Osteoblast (primary cell): ENCODE measurements around the gene DLG2. TPM values are rescaled to one million over a fixed set of nuclear protein-coding genes. Genes with fewer than 3 reads are reported as not detected.

ENCODE experiments used
- DNase-seq: peaks from one replicate; pipeline ENCODE4 v3.0.0; 2011; ENCODE audit warnings: low spot score, mixed read lengths; ENCODE audit not compliant: insufficient read length; ENCODE audit errors: missing footprints
- H2AFZ ChIP-seq: 2 replicates; pipeline ENCODE4 v1.6.0; 2011; ENCODE audit warnings: mild to moderate bottlenecking, low read length
- H3K27ac ChIP-seq: 2 replicates; pipeline ENCODE4 v1.5.1; 2011; ENCODE audit warnings: mild to moderate bottlenecking, low read depth, low read length, moderate library complexity
- H3K27me3 ChIP-seq: 2 replicates; pipeline ENCODE4 v1.6.0; 2012; ENCODE audit warnings: mild to moderate bottlenecking, control low read depth, inconsistent platforms, low read length, moderate library complexity; ENCODE audit not compliant: insufficient read depth
- H3K36me3 ChIP-seq: 2 replicates; pipeline ENCODE4 v1.5.1; 2011; ENCODE audit warnings: mild to moderate bottlenecking, low read length, control low read depth, moderate library complexity; ENCODE audit not compliant: insufficient read depth
- H3K4me1 ChIP-seq: 2 replicates; pipeline ENCODE4 v1.5.1; 2011; ENCODE audit warnings: mild to moderate bottlenecking, low read length, control low read depth, moderate library complexity; ENCODE audit not compliant: insufficient read depth
- H3K4me2 ChIP-seq: 2 replicates; pipeline ENCODE4 v1.6.0; 2011; ENCODE audit warnings: mild to moderate bottlenecking, low read length; ENCODE audit not compliant: insufficient read depth
- H3K4me3 ChIP-seq: fragments of 200-600 bp; sonication (generic); 3 replicates; pipeline ENCODE4 v1.5.1; 2012; ENCODE audit warnings: mild to moderate bottlenecking, low read length, inconsistent platforms; ENCODE audit not compliant: insufficient read depth
- H3K79me2 ChIP-seq: 2 replicates; pipeline ENCODE4 v1.6.0; 2012; ENCODE audit warnings: mild to moderate bottlenecking, low read length, control low read depth, inconsistent platforms; ENCODE audit not compliant: insufficient read depth
- H3K9me3 ChIP-seq: 2 replicates; pipeline ENCODE4 v1.5.1; 2011; ENCODE audit warnings: low read depth, low read length, control low read depth
- H4K20me1 ChIP-seq: 2 replicates; pipeline ENCODE4 v1.6.0; 2012; ENCODE audit warnings: mild to moderate bottlenecking, low read length, control low read depth; ENCODE audit not compliant: insufficient read depth
- total RNA-seq: library from RNA; depleted of rRNA; stranded (reverse); fragments of >200 nt; gene quantifications from 2 replicates; pipeline ENCODE4 v1.2.3, GENCODE V29; 2012
- TF ChIP-seq, protein P1 (sequence below): IDR thresholded peaks from 2 replicates; pipeline ENCODE4 v1.5.1; 2011; ENCODE audit warnings: mild to moderate bottlenecking, low read depth, low read length, moderate library complexity; ENCODE audit errors: extremely low read depth

DLG2 gene
- total RNA-seq, 1 donor, result 3.3 TPM

DNA sequence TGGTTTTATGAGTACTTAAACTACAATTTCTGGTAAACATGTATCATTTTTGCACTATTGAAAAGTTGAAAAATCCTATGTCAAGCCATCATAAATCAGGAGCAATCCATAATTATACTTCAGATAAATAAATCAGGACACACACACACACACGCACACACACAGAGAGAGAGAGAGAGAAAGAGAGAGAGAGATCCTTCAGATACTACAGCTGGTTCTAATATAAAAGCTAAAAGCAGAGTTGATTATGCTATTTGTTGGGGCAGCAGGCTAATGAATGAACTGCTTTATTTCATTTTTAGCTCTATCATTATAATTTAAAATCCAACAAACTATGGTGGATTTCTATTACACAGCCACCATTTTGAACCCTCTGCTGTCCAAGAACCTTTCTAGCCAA lies 2018.6 kb downstream of the DLG2 start:
- Histone ChIP-seq H3K9me3 (no peaks in the 10 kb centered on the region), H4K20me1 (no peaks in the 10 kb centered on the region), H3K36me3 (no peaks in the 10 kb centered on the region), H3K4me1 (no peaks in the 10 kb centered on the region), H3K4me3 (no peak overlapping the region), H3K27ac (no peak overlapping the region), H3K4me2 (no peak overlapping the region), H2AFZ (no peak overlapping the region), H3K27me3 (no peaks in the 10 kb centered on the region), H3K79me2 (no peaks in the 10 kb centered on the region)
- TF ChIP-seq, protein P1, sequence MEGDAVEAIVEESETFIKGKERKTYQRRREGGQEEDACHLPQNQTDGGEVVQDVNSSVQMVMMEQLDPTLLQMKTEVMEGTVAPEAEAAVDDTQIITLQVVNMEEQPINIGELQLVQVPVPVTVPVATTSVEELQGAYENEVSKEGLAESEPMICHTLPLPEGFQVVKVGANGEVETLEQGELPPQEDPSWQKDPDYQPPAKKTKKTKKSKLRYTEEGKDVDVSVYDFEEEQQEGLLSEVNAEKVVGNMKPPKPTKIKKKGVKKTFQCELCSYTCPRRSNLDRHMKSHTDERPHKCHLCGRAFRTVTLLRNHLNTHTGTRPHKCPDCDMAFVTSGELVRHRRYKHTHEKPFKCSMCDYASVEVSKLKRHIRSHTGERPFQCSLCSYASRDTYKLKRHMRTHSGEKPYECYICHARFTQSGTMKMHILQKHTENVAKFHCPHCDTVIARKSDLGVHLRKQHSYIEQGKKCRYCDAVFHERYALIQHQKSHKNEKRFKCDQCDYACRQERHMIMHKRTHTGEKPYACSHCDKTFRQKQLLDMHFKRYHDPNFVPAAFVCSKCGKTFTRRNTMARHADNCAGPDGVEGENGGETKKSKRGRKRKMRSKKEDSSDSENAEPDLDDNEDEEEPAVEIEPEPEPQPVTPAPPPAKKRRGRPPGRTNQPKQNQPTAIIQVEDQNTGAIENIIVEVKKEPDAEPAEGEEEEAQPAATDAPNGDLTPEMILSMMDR, result no peak
- no peak for DNase-seq

- Histone ChIP-seq H3K27me3 (no peaks in the 10 kb centered on the region), H3K4me3 (no peak overlapping the region), H3K79me2 (no peaks in the 10 kb centered on the region), H3K27ac (no peak overlapping the region), H3K9me3 (no peaks in the 10 kb centered on the region), H2AFZ (no peak overlapping the region), H4K20me1 (no peaks in the 10 kb centered on the region), H3K4me1 (no peaks in the 10 kb centered on the region), H3K4me2 (no peak overlapping the region), H3K36me3 (no peaks in the 10 kb centered on the region)
- no peak for DNase-seq
- TF ChIP-seq, protein P1, result no peak
Observed at GRCh38 chr11:83601914-83602527, 2025.1 kb downstream of the DLG2 start.

DNA sequence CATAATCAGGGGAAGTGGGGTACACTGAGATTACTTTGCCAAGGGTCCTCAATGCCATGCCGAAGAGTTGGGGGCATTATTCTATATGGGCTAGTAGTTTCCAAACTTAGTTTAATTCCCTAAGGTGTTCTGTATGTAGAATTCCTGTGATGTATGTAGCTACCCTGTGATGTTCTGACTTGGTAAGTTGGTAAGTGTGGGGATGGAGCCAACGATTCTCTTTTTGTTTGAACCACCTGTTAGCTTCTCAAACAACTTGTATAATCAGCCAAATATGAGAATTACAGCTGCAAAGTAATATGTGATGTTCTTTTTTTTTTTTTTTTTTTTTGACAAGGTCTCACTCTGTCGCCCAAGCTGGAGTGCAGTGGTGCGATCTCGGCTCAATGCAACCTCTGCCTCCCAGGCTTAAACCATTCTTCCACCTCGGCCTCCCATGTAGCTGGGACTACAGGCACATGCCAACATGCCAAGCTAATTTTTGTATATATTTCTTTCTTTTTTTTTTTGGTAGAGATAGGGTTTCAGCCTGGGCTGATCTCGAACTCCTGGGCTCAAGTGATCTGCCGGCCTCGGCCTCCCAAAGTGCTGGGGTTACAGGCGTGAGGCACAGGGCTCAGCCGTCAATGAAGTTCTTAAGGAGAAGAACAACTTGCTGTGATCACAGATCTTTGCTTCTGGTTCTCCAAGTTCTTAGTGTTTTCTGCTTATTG lies 2025.8 kb downstream of the DLG2 start:
- no peaks in the 10 kb centered on the region for H3K79me2 ChIP-seq
- no peaks in the 10 kb centered on the region for H4K20me1 ChIP-seq
- TF ChIP-seq, protein P1, result no peak

DNA sequence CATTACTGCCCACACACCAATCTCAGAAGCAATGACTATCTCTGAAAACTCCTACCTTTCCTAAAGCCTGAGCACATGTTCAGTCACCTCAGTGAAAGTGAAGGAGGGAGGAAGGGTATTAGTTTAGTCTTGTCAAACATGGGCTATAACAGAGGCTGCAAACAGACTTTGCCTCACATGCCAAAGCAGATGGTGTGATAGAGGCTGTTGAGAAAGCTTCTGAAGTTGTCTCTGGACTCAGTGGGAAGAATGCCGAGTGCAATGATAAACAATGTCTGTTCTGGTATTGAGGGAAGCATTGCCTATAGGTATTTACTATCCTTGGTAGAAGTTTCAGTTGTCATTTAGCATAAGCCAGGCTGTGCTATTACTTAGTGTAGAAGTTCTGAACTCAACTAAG lies 2026.5 kb downstream of the DLG2 start:
- Histone ChIP-seq H3K79me2 (no peaks in the 10 kb centered on the region), H2AFZ (no peak overlapping the region)

More for the DNA sequence above, 2025.8 kb downstream of the DLG2 start:
- Histone ChIP-seq H3K4me1 (no peaks in the 10 kb centered on the region), H3K9me3 (no peaks in the 10 kb centered on the region), H3K27ac (no peak overlapping the region), H3K27me3 (no peaks in the 10 kb centered on the region), H3K4me2 (no peak overlapping the region), H3K36me3 (no peaks in the 10 kb centered on the region), H3K4me3 (no peak overlapping the region), H2AFZ (no peak overlapping the region)
- DNase-seq, result no peak

More for the DNA sequence above, 2026.5 kb downstream of the DLG2 start:
- H3K27me3 ChIP-seq, result no peaks in the 10 kb centered on the region
- H3K4me1 ChIP-seq, result no peaks in the 10 kb centered on the region
- H3K27ac ChIP-seq, result no peak overlapping the region
- no peaks in the 10 kb centered on the region for H3K36me3 ChIP-seq
- H3K4me3 ChIP-seq, result no peak overlapping the region
- H3K4me2 ChIP-seq, result no peak overlapping the region
- TF ChIP-seq, protein P1, result no peak
- no peak for DNase-seq
- H3K9me3 ChIP-seq, result no peaks in the 10 kb centered on the region
- H4K20me1 ChIP-seq, result no peaks in the 10 kb centered on the region
